CD4-positive, alpha-beta T cell treated with Interleukin-21 for 1 hour (primary cell): ENCODE results near the gene GATA2.

Experiments used
- DNase-seq: peaks from one replicate; pipeline ENCODE4 v3.0.0-alpha.2; 2020

Gene GATA2

GRCh38 chr3:128432301-128432970 is 60.6 kb downstream of the GATA2 start:
- DNase-seq: no peak

DNA sequence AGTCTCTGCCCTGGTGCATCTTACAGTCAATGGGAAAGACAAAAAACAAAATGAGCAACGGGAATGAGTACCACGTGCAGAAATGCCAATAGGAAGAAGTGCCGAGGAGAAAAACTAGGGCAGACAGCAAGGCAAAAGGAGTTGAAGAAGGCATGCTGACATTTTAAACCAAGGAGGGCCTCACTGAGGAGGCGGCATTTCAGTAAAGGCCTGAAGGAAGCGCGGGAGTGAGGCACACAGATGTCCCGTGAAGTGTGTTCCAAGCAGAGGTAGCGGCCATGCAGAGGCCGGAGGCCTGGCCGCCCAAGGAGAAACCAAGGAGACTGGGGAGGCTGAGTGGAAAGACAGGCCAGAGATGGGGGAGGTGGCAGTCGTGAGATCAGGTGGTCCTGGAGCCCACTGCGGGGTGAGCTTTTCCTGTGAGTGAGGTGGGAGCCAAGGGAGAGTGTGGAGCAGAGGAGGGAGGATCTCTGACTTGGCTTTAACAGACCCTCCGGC is 61.1 kb downstream of the GATA2 start:
- DNase-seq: no peak

GRCh38 chr3:128430731-128431130 is 62.3 kb downstream of the GATA2 start:
- DNase-seq: no peak

- DNase-seq: no peak
Observed at GRCh38 chr3:128430301-128430700, 62.7 kb downstream of the GATA2 start.

GRCh38 chr3:128429751-128430150 is 63.2 kb downstream of the GATA2 start:
- DNase-seq: no peak
